OCI-LY7 (cell line): Measurements from ENCODE around the gene ARHGAP26.

Experiments
- EZH2phosphoT487 ChIP-seq: fragments of 200-600 bp; sonication (generic); IDR thresholded peaks from 2 replicates; pipeline ENCODE4 v1.6.1; 2018; ENCODE audit warnings: low read depth, borderline replicate concordance, mild to moderate bottlenecking, mixed run types, antibody characterized with exemption, low read length, moderate library complexity, mixed read lengths
- TF ChIP-seq, protein P1 (sequence below): fragments of 200-600 bp; sonication (generic); conservative IDR thresholded peaks from 2 replicates; pipeline ENCODE4 v1.5.1; 2014; ENCODE audit warnings: mild to moderate bottlenecking, antibody characterized with exemption, low read length, moderate library complexity, mixed read lengths

DNA sequence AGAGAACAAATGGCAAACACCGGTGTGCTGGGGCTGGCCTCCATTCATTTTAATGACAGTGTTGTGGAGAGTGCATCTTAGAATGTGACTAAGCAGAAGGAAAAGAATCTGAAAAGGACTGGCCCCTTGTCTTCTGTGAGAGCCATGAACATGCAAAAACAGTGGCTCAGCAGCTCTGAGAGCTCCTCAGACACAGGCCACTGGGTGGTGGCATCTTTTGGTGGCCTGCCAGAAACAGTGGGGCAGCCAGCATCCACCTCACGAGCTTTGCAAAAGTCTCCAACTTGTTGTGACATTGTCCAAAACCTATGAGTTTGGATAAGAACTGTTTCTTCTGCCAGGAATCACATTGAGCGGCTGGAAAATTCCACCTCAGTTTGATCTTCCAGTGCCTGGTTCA is 399.9 kb downstream of the ARHGAP26 start:
- TF ChIP-seq, protein P1, sequence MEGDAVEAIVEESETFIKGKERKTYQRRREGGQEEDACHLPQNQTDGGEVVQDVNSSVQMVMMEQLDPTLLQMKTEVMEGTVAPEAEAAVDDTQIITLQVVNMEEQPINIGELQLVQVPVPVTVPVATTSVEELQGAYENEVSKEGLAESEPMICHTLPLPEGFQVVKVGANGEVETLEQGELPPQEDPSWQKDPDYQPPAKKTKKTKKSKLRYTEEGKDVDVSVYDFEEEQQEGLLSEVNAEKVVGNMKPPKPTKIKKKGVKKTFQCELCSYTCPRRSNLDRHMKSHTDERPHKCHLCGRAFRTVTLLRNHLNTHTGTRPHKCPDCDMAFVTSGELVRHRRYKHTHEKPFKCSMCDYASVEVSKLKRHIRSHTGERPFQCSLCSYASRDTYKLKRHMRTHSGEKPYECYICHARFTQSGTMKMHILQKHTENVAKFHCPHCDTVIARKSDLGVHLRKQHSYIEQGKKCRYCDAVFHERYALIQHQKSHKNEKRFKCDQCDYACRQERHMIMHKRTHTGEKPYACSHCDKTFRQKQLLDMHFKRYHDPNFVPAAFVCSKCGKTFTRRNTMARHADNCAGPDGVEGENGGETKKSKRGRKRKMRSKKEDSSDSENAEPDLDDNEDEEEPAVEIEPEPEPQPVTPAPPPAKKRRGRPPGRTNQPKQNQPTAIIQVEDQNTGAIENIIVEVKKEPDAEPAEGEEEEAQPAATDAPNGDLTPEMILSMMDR: no peak
- no peak for TF ChIP-seq EZH2phosphoT487
